ENCODE results near the gene SLC22A2. TPM values are rescaled to one million over a fixed set of nuclear protein-coding genes. Genes with fewer than 3 reads are reported as not detected.

Gene SLC22A2
- total and polyA plus RNA-seq, 8 donors, result not detected

DNA sequence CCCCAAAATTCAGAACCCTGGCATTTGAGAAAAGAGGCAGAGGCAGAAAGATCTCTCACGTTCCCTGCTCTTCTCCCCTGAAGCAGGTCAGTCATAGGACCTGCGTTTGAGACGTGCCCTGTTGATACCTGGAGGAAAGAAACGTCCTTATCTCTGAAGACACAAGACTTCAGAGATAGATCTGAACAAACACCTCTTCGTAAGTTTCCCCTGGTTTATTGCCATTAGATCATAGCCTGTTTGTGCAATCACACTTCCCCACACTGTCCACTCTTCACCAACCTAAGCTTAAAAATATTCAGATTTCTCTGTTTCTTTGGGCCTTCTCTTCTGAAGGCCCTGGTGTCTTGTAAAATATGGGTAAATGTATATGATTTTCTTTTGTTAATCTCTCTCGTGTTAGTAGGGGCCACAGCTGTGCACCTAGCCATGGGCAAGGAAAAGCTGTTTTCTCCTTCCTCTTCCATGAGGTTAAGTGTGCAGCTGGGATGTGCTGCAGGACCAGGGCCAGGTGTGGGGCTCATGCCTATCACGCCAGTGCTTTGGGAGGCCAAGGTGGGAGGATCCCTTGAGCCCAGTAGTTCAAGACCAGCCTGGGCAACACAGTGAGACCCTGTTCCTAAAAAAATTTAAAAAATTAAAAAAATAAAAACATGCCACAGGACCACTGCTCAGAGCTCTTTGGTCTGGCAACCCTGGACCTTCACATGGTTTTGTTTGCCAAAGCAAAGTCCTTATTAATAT, 4.7 kb upstream of the SLC22A2 start:
- H3K4me1 ChIP-seq, result no peaks in the 10 kb centered on the region
- H3K27me3 ChIP-seq, result no peaks in the 10 kb centered on the region
- H3K27ac ChIP-seq, result no peak overlapping the region
- intact Hi-C loops (cut with DNase I), result no loop called here
- ATAC-seq, result no peak
- TF ChIP-seq, protein P1, sequence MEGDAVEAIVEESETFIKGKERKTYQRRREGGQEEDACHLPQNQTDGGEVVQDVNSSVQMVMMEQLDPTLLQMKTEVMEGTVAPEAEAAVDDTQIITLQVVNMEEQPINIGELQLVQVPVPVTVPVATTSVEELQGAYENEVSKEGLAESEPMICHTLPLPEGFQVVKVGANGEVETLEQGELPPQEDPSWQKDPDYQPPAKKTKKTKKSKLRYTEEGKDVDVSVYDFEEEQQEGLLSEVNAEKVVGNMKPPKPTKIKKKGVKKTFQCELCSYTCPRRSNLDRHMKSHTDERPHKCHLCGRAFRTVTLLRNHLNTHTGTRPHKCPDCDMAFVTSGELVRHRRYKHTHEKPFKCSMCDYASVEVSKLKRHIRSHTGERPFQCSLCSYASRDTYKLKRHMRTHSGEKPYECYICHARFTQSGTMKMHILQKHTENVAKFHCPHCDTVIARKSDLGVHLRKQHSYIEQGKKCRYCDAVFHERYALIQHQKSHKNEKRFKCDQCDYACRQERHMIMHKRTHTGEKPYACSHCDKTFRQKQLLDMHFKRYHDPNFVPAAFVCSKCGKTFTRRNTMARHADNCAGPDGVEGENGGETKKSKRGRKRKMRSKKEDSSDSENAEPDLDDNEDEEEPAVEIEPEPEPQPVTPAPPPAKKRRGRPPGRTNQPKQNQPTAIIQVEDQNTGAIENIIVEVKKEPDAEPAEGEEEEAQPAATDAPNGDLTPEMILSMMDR (IDR thresholded peaks at IDR 0.05), result no peak
- no peak for DNase-seq
- 67 to 75% methylated on average over 7 of the region's 7 CpGs for WGBS, 2 donors
- no peaks in the 10 kb centered on the region for H3K36me3 ChIP-seq
- FAIRE-seq, result no peak
- no peak overlapping the region for H3K4me3 ChIP-seq
- no peaks in the 10 kb centered on the region for H3K9me3 ChIP-seq

DNA sequence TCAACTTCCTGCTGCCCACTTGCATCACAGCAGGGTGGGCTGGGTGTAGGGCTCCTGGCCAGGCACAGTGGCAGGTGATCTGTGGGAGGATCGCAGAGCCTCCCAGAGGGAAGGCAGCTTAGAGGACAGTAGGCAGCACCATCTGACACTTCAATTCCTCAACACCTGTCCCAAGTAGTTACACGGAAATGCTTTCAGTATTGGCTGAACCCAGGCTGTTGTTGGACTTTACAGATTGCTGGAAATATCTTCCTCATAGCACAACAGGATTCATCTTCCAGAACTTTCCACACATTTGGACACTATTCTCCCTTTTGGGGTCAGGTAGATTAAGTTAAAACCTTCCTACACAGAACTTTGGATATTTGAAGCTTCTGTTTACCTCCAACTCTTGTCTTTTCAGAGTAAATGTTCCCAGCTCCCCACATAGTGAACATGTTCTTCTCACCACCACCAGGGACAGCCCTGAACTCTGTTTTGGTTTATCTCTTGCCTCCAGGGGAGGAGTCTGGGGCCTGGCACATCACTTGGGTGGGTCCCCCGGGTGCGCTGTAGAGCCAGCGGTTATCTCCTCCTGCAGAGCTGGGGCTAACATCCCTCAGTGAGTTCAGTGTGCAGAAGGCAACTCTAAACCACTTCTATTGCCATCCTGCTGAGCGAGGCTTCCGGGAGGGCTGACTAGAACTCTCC, 3.5 kb upstream of the SLC22A2 start:
- H3K9me3 ChIP-seq, result no peaks in the 10 kb centered on the region
- intact Hi-C loops (cut with DNase I), result no loop called here
- FAIRE-seq (no peak), DNase-seq (no peak), ATAC-seq (no peak)
- H3K36me3 ChIP-seq, result no peaks in the 10 kb centered on the region
- H3K27me3 ChIP-seq, result no peaks in the 10 kb centered on the region
- H3K27ac ChIP-seq, result no peak overlapping the region
- no peaks in the 10 kb centered on the region for H3K4me1 ChIP-seq
- H3K4me3 ChIP-seq, result no peak overlapping the region
- WGBS, 2 donors, result 77 to 82% methylated on average over 7 of the region's 7 CpGs
- TF ChIP-seq, protein P1 (IDR thresholded peaks at IDR 0.05), result no peak

DNA sequence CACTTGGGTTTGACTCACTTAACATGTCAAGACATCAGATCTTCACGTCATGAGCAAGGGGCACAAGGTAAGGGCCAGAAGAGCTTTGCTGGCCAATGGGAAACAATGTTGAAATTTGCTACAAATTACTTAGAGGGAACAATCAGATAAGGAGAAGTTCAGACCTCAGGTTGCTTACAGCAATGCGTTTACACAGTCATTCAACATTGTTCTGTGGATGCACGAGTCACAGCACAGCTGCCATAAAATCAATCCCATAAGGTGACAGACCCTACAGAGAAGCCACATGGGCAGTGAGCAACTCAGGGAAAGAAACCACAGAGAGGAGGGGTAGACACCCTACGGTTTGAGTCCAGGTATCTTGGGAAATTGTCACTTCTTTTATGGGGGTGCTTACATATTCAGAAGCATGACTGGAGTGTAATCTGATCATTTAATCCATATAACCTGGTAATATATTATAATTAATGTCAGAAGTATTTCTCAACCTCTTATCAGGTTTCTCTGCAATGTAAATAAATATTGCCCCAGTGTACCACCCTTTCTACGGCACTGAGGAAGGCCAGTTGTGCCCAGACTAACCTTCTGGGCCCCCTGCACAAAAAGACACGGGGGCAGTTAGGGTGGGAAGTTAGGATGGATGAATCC, 2.3 kb upstream of the SLC22A2 start:
- ATAC-seq, result no peak
- Histone ChIP-seq H3K27me3 (no peaks in the 10 kb centered on the region), H3K27ac (no peak overlapping the region), H3K36me3 (no peaks in the 10 kb centered on the region), H3K4me1 (no peaks in the 10 kb centered on the region), H3K9me3 (no peaks in the 10 kb centered on the region), H3K4me3 (no peak overlapping the region)
- no peak for FAIRE-seq
- intact Hi-C loops (cut with DNase I), result no loop called here
- TF ChIP-seq, protein P1 (IDR thresholded peaks at IDR 0.05), result no peak
- no peak for DNase-seq
- WGBS, 2 donors, result 39% methylated on average over 6 of the region's 6 CpGs

DNA sequence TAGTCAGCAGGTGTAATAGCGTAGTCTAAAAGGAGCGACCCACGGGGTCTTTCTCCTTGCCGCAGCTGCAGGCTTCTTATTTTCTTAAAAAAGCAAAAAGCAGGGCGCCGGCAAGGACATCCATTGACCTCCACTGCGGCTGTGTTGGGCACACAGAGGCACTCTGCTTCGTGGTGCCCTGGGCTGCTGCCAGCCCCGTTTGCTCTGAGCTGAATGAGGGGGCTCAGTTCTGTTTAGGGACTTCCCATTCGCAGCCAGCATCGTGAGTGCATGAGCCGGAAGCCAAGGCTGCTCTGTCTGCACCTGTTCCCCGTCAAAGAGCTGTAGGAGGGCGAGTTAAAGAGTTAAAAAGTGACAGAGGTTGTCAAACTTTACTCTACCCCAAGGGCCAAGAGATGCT, 1.7 kb upstream of the SLC22A2 start:
- no peaks in the 10 kb centered on the region for H3K4me1 ChIP-seq
- no peaks in the 10 kb centered on the region for H3K9me3 ChIP-seq
- H3K27ac ChIP-seq, result no peak overlapping the region
- H3K27me3 ChIP-seq, result no peaks in the 10 kb centered on the region
- DNase-seq, result no peak
- ATAC-seq, result no peak
- TF ChIP-seq, protein P1 (IDR thresholded peaks at IDR 0.05), result no peak
- no peak overlapping the region for H3K4me3 ChIP-seq
- FAIRE-seq, result no peak
- H3K36me3 ChIP-seq, result no peaks in the 10 kb centered on the region
- intact Hi-C loops (cut with DNase I), result no loop called here
- 61% methylated on average over 14 of the region's 14 CpGs for WGBS, 2 donors

Data from pancreas (tissue), 10 donors.